GM23338 (cell line): ENCODE data around the gene RRBP1. TPM values are rescaled to one million over a fixed set of nuclear protein-coding genes. Genes with fewer than 3 reads are reported as not detected.

Source experiments
- ATAC-seq: fragments of 200-7000 bp; cut with Tn5 transposase; 3 replicates; pipeline ENCODE4 v1.9.1; 2020
- DNase-seq: peaks from one replicate; pipeline ENCODE4 v3.0.0-alpha.2; 2015; ENCODE audit warnings: low spot score
- H2AFZ ChIP-seq: fragments of 200-600 bp; sonication (generic); 2 replicates; pipeline ENCODE4 v1.8.0; 2016; ENCODE audit warnings: antibody characterized with exemption, mild to moderate bottlenecking, moderate library complexity
- H3F3A ChIP-seq: fragments of 200-600 bp; sonication (generic); replicated peaks from 2 replicates; pipeline ENCODE4 v1.8.0; 2017; ENCODE audit warnings: antibody characterized with exemption, mixed run types, low read depth
- H3K27ac ChIP-seq: fragments of 200-600 bp; sonication (generic); 2 replicates; pipeline ENCODE4 v1.6.1; 2016; ENCODE audit warnings: low read depth
- H3K27me3 ChIP-seq: fragments of 200-600 bp; sonication (generic); 2 replicates; pipeline ENCODE4 v1.8.0; 2016; ENCODE audit warnings: mild to moderate bottlenecking, mixed run types, moderate library complexity; ENCODE audit not compliant: insufficient read depth
- H3K36me3 ChIP-seq: fragments of 200-600 bp; sonication (generic); 2 replicates; pipeline ENCODE4 v1.8.0; 2016; ENCODE audit warnings: mild to moderate bottlenecking; ENCODE audit not compliant: insufficient read depth
- H3K4me1 ChIP-seq: fragments of 200-600 bp; sonication (generic); 2 replicates; pipeline ENCODE4 v1.8.0; 2016; ENCODE audit warnings: mild to moderate bottlenecking, moderate library complexity; ENCODE audit not compliant: insufficient read depth
- H3K4me2 ChIP-seq: fragments of 200-600 bp; sonication (generic); 2 replicates; pipeline ENCODE4 v1.7.1; 2017; ENCODE audit warnings: mixed run types
- H3K4me3 ChIP-seq: fragments of 200-600 bp; sonication (generic); 2 replicates; pipeline ENCODE4 v1.6.1; 2016; ENCODE audit warnings: mixed run types
- H3K79me2 ChIP-seq: fragments of 200-600 bp; sonication (generic); replicated peaks from 2 replicates; pipeline ENCODE4 v1.8.0; 2017; ENCODE audit warnings: mild to moderate bottlenecking; ENCODE audit not compliant: insufficient read depth
- H3K9me2 ChIP-seq: fragments of 200-600 bp; sonication (generic); 2 replicates; pipeline ENCODE4 v1.8.0; 2017; ENCODE audit not compliant: insufficient read depth
- H4K20me1 ChIP-seq: fragments of 200-600 bp; sonication (generic); replicated peaks from 2 replicates; pipeline ENCODE4 v1.8.0; 2017; ENCODE audit warnings: mild to moderate bottlenecking; ENCODE audit not compliant: insufficient read depth
- H3K27ac Mint-ChIP-seq: 2 replicates; pipeline ENCODE4 v1.8.0; 2020; ENCODE audit warnings: inconsistent platforms, mild to moderate bottlenecking, moderate library complexity, mixed read lengths
- H3K27me3 Mint-ChIP-seq: 3 replicates; pipeline ENCODE4 v1.8.0; 2022; ENCODE audit warnings: low read depth, mild to moderate bottlenecking, moderate library complexity, mixed read lengths, inconsistent platforms; ENCODE audit not compliant: insufficient read depth, poor library complexity
- H3K36me3 Mint-ChIP-seq: 3 replicates; pipeline ENCODE4 v1.8.0; 2021; ENCODE audit warnings: low read depth, mild to moderate bottlenecking, inconsistent platforms, moderate library complexity, mixed read lengths
- H3K4me1 Mint-ChIP-seq: 3 replicates; pipeline ENCODE4 v1.8.0; 2020; ENCODE audit warnings: mild to moderate bottlenecking, inconsistent platforms, mixed read lengths
- H3K4me3 Mint-ChIP-seq: 3 replicates; pipeline ENCODE4 v1.8.0; 2021; ENCODE audit warnings: moderate library complexity, mild to moderate bottlenecking, inconsistent platforms, mixed read lengths
- H3K9me3 Mint-ChIP-seq: 3 replicates; pipeline ENCODE4 v1.8.0; 2020; ENCODE audit warnings: moderate library complexity, mild to moderate bottlenecking, inconsistent platforms, mixed read lengths
- CTCF ChIP-seq, 2 experiments: fragments of 200-600 bp in 1 of 2; sonication (generic) in 1 of 2; conservative IDR thresholded peaks; 2 replicates each; pipeline versions ENCODE4 v1.5.1 to v1.6.1; 2016 to 2017; ENCODE audit warnings: antibody characterized with exemption in 2 of 2, low read depth in 2 of 2, mild to moderate bottlenecking in 2 of 2, moderate library complexity in 1 of 2
- EZH2 ChIP-seq: fragments of 200-600 bp; sonication (generic); IDR thresholded peaks from one replicate; pipeline ENCODE4 v1.8.0; 2017; ENCODE audit warnings: antibody characterized with exemption, mild to moderate bottlenecking, low read depth; ENCODE audit not compliant: unreplicated experiment
- EZH2phosphoT487 ChIP-seq: fragments of 200-600 bp; sonication (generic); IDR thresholded peaks from one replicate; pipeline ENCODE4 v1.8.1; 2018; ENCODE audit warnings: antibody characterized with exemption; ENCODE audit not compliant: unreplicated experiment
- JUNB ChIP-seq: IDR thresholded peaks from one replicate; pipeline ENCODE4 v1.6.1; 2016; ENCODE audit warnings: antibody characterized with exemption; ENCODE audit not compliant: unreplicated experiment
- NANOG ChIP-seq: IDR thresholded peaks from 2 replicates; pipeline ENCODE4 v1.6.1; 2016; ENCODE audit warnings: antibody characterized with exemption, borderline replicate concordance
- STAT1 ChIP-seq: IDR thresholded peaks from one replicate; pipeline ENCODE4 v1.6.1; 2016; ENCODE audit warnings: antibody characterized with exemption; ENCODE audit not compliant: unreplicated experiment
- polyA plus RNA-seq: library from polyadenylated mRNA; unstranded; fragments of >200 nt; fragmentation: Nextera tagmentation; extraction: Ambion mirVana; gene quantifications from 2 replicates; pipeline ENCODE4 v1.2.1, GENCODE V29; 2016
- total RNA-seq: library from RNA; depleted of rRNA; stranded (reverse); fragments of >200 nt; shearing (Covaris generic); gene quantifications from 2 replicates; pipeline ENCODE4 v1.2.3, GENCODE V29; 2014
- TF ChIP-seq, protein P1 (sequence below): IDR thresholded peaks from 2 replicates; pipeline ENCODE4 v1.6.1; 2016; ENCODE audit warnings: antibody characterized with exemption
- TF ChIP-seq, protein P2 (sequence below): fragments of 250-450 bp; sonication (Bioruptor Pico); IDR thresholded peaks from 2 replicates; pipeline ENCODE4 v1.5.0; 2020; ENCODE audit warnings: mild to moderate bottlenecking, moderate library complexity

RRBP1 gene
- total and polyA plus RNA-seq, 2 experiments from 2014 or later, result 105 to 113 TPM

DNA sequence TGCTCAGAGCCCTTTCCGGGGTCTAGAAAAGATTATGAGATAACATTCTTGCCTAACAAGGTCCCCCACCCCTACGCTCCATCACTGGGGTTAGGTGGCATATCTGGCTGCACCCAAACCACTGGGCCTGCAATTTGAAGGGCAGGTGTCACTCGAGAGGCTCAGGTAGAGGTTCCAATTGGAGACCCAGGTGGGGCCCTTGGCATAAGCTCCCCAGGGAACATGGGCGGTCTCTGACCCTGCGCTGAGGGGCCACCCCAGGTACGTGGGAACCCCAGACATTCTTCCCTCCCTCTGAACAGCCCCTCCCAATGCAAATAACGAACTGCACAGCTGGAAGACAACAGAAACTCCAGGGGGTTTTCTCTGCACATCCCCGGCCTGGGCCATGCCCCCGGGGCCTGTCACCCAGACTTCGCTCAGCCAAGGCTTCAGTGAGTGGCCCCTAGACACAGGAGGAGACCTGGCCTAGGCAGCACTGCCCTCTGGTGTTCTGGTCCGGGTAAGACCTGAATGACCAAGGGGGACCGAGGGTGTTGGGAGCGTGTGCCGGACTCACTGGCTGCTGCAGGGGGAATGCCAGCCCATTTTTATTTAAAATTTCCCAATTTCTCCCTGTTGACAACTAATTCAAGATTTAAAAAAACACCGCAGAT lies 64.7 kb downstream of the RRBP1 start:
- Histone ChIP-seq H3K27me3 (no peaks in the 10 kb centered on the region), H3F3A (no peaks in the 10 kb centered on the region), H3K79me2 (no peaks in the 10 kb centered on the region), H3K4me3 (no peak overlapping the region), H3K9me2 (no peaks in the 10 kb centered on the region), H2AFZ (no peak overlapping the region), H3K36me3 (0 out of 2 replicates have a peak, but pooled peaks cover 8% of the 10 kb centered on the region), H4K20me1 (no peaks in the 10 kb centered on the region), H3K4me2 (no peak overlapping the region), H3K27ac (0 out of 2 replicates have a peak overlapping the region, but pooled peaks have one; percentile 26), H3K4me1 (no peaks in the 10 kb centered on the region)
- H3K9me3 Mint-ChIP-seq, result no peaks in the 10 kb centered on the region
- TF ChIP-seq CTCF (conservative IDR thresholded peaks at IDR 0.05; ENCODE audit: low read depth in 2 of 2), result peak; percentile 77 to 93
- no peak for TF ChIP-seq EZH2
- H3K27ac Mint-ChIP-seq, result no peak overlapping the region
- H3K27me3 Mint-ChIP-seq, result peaks cover 10% of the 10 kb centered on the region
- H3K4me1 Mint-ChIP-seq, result peaks cover 3% of the 10 kb centered on the region
- H3K4me3 Mint-ChIP-seq, result no peak overlapping the region
- ATAC-seq, result peak; percentile 89
- peaks cover 52% of the 10 kb centered on the region for H3K36me3 Mint-ChIP-seq
- peak; percentile 86 for DNase-seq

GRCh38 chr20:17616480-17617211 lies 65.4 kb downstream of the RRBP1 start:
- Histone ChIP-seq H3K4me1 (no peaks in the 10 kb centered on the region), H3K4me2 (no peak overlapping the region), H3K27me3 (no peaks in the 10 kb centered on the region), H3K27ac (no peak overlapping the region), H4K20me1 (no peaks in the 10 kb centered on the region), H3K9me2 (no peaks in the 10 kb centered on the region), H3K36me3 (0 out of 2 replicates have a peak, but pooled peaks cover 8% of the 10 kb centered on the region), H3K79me2 (no peaks in the 10 kb centered on the region), H2AFZ (no peak overlapping the region), H3F3A (no peaks in the 10 kb centered on the region), H3K4me3 (no peak overlapping the region)
- ATAC-seq (no peak), DNase-seq (no peak)
- Mint-ChIP-seq H3K27ac (no peak overlapping the region), H3K4me3 (no peak overlapping the region), H3K9me3 (no peaks in the 10 kb centered on the region), H3K27me3 (peaks cover 13% of the 10 kb centered on the region), H3K4me1 (peaks cover 4% of the 10 kb centered on the region), H3K36me3 (peaks cover 45% of the 10 kb centered on the region)
- TF ChIP-seq, protein P1, sequence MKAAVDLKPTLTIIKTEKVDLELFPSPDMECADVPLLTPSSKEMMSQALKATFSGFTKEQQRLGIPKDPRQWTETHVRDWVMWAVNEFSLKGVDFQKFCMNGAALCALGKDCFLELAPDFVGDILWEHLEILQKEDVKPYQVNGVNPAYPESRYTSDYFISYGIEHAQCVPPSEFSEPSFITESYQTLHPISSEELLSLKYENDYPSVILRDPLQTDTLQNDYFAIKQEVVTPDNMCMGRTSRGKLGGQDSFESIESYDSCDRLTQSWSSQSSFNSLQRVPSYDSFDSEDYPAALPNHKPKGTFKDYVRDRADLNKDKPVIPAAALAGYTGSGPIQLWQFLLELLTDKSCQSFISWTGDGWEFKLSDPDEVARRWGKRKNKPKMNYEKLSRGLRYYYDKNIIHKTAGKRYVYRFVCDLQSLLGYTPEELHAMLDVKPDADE, result no peak
- no peak for TF ChIP-seq STAT1
- TF ChIP-seq, protein P2, sequence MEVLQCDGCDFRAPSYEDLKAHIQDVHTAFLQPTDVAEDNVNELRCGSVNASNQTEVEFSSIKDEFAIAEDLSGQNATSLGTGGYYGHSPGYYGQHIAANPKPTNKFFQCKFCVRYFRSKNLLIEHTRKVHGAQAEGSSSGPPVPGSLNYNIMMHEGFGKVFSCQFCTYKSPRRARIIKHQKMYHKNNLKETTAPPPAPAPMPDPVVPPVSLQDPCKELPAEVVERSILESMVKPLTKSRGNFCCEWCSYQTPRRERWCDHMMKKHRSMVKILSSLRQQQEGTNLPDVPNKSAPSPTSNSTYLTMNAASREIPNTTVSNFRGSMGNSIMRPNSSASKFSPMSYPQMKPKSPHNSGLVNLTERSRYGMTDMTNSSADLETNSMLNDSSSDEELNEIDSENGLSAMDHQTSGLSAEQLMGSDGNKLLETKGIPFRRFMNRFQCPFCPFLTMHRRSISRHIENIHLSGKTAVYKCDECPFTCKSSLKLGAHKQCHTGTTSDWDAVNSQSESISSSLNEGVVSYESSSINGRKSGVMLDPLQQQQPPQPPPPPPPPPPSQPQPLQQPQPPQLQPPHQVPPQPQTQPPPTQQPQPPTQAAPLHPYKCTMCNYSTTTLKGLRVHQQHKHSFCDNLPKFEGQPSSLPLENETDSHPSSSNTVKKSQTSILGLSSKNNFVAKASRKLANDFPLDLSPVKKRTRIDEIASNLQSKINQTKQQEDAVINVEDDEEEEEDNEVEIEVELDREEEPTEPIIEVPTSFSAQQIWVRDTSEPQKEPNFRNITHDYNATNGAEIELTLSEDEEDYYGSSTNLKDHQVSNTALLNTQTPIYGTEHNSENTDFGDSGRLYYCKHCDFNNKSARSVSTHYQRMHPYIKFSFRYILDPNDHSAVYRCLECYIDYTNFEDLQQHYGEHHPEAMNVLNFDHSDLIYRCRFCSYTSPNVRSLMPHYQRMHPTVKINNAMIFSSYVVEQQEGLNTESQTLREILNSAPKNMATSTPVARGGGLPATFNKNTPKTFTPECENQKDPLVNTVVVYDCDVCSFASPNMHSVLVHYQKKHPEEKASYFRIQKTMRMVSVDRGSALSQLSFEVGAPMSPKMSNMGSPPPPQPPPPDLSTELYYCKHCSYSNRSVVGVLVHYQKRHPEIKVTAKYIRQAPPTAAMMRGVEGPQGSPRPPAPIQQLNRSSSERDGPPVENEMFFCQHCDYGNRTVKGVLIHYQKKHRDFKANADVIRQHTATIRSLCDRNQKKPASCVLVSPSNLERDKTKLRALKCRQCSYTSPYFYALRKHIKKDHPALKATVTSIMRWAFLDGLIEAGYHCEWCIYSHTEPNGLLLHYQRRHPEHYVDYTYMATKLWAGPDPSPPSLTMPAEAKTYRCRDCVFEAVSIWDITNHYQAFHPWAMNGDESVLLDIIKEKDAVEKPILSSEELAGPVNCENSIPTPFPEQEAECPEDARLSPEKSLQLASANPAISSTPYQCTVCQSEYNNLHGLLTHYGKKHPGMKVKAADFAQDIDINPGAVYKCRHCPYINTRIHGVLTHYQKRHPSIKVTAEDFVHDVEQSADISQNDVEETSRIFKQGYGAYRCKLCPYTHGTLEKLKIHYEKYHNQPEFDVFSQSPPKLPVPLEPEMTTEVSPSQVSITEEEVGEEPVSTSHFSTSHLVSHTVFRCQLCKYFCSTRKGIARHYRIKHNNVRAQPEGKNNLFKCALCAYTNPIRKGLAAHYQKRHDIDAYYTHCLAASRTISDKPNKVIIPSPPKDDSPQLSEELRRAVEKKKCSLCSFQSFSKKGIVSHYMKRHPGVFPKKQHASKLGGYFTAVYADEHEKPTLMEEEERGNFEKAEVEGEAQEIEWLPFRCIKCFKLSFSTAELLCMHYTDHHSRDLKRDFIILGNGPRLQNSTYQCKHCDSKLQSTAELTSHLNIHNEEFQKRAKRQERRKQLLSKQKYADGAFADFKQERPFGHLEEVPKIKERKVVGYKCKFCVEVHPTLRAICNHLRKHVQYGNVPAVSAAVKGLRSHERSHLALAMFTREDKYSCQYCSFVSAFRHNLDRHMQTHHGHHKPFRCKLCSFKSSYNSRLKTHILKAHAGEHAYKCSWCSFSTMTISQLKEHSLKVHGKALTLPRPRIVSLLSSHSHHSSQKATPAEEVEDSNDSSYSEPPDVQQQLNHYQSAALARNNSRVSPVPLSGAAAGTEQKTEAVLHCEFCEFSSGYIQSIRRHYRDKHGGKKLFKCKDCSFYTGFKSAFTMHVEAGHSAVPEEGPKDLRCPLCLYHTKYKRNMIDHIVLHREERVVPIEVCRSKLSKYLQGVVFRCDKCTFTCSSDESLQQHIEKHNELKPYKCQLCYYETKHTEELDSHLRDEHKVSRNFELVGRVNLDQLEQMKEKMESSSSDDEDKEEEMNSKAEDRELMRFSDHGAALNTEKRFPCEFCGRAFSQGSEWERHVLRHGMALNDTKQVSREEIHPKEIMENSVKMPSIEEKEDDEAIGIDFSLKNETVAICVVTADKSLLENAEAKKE (CRISPR knock-in tag), result no peak
- TF ChIP-seq CTCF (conservative IDR thresholded peaks at IDR 0.05; ENCODE audit: low read depth in 2 of 2), result no peak
- TF ChIP-seq NANOG, result no peak
- no peak for TF ChIP-seq EZH2phosphoT487
- TF ChIP-seq JUNB, result no peak
